Epithelial cell of proximal tubule (primary cell): ENCODE data around the gene TM4SF5. TPM values are rescaled to one million over a fixed set of nuclear protein-coding genes. Genes with fewer than 3 reads are reported as not detected.
A peak's percentile ranks its signal among the peaks of the same experiment; 100 is the strongest.

Source experiments
- DNase-seq: peaks from one replicate; pipeline ENCODE4 v3.0.0-alpha.2; 2011; ENCODE audit warnings: low read depth
- H3K4me3 ChIP-seq: 2 replicates; pipeline ENCODE4 v1.5.1; 2011; ENCODE audit warnings: low read depth, mild to moderate bottlenecking, low read length
- CTCF ChIP-seq: conservative IDR thresholded peaks from 2 replicates; pipeline ENCODE4 v1.5.1; 2012; ENCODE audit warnings: low read depth, mild to moderate bottlenecking, low read length
- total RNA-seq: library from RNA; depleted of rRNA; stranded (reverse); fragments of >200 nt; gene quantifications from 2 replicates; pipeline ENCODE4 v1.2.3, GENCODE V29; 2015

TM4SF5 gene
- total RNA-seq, 1 donor from 2014 or later: not detected

DNA sequence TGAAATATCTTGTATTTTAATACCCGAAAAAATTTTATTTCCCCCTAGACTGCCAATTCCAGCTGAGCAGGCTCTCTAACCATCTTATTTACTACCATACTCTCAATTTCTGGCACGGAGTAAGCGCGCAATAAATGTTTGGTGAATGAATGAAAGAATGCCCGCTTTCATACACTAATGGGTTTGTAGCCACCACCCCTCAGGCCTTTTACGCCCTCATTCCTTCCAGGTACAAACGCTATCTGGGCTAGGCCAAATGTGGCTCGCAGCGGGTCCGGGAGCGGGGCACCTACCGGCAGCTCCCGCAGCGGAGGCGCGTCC is 34.7 kb downstream of the TM4SF5 start:
- no peak for TF ChIP-seq CTCF
- DNase-seq: no peak
- H3K4me3 ChIP-seq: peak overlapping the region; percentile 85

GRCh38 chr17:4806777-4807604 is 35.3 kb downstream of the TM4SF5 start, which contains the start of gene PLD2:
PLD2 (plus strand) TSS chr17:4807152; CDS start chr17:4807773, 621 bp downstream.
- TF ChIP-seq CTCF: no peak

DNA sequence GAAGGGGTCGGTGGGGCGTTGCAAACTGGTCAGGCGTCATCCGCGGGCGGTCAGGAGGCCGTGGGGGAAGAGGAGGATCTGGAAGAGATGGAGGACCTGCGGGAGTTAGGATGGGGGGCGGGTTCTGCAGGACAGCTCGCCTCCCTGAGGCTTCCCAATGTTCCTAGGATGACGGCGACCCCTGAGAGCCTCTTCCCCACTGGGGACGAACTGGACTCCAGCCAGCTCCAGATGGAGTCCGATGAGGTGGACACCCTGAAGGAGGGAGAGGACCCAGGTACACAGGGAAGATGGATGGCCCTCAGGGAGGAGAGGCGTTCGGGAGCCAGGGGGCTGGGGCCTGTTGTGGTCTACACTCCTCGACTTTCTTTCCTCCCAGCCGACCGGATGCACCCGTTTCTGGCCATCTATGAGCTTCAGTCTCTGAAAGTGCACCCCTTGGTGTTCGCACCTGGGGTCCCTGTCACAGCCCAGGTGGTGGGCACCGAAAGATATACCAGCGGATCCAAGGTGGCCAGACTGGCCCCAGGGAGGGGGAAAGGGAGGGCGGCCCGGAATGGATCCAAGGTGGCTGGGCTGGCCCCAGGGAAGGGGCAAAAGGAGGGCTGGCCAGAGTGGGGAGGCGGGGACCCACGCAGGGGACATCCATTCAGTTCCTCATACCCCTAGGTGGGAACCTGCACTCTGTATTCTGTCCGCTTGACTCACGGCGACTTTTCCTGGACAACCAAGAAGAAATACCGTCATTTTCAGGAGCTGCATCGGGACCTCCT is 36.1 kb downstream of the TM4SF5 start:
- no peak for TF ChIP-seq CTCF
- no peak for DNase-seq
- H3K4me3 ChIP-seq: peak overlapping the region; percentile 85

More at GRCh38 chr17:4806777-4807604, 35.3 kb downstream of the TM4SF5 start, which contains the start of gene PLD2:
- DNase-seq: no peak
- H3K4me3 ChIP-seq: peak within 1 kb of the TSS; percentile 85

DNA sequence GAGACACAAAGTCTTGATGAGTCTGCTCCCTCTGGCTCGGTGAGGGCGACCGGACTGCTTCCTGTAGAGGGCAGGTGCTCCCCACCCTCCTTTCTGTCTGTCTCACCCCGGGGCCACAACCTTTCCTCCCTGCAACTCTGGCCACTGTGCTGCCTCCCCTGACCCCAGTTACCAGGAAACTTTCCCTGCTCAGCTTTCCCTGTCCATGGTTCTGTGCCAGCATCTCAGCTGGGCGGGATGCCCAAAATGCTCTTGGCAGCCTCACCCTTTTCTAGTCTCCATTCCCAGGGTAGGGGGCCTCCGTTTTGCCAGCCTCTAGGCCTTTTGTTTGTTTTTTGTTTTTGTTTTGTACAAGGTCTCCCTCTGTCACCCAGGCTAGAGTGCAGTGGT is 36.7 kb downstream of the TM4SF5 start:
- H3K4me3 ChIP-seq: no peak overlapping the region
- no peak for DNase-seq
- no peak for TF ChIP-seq CTCF

DNA sequence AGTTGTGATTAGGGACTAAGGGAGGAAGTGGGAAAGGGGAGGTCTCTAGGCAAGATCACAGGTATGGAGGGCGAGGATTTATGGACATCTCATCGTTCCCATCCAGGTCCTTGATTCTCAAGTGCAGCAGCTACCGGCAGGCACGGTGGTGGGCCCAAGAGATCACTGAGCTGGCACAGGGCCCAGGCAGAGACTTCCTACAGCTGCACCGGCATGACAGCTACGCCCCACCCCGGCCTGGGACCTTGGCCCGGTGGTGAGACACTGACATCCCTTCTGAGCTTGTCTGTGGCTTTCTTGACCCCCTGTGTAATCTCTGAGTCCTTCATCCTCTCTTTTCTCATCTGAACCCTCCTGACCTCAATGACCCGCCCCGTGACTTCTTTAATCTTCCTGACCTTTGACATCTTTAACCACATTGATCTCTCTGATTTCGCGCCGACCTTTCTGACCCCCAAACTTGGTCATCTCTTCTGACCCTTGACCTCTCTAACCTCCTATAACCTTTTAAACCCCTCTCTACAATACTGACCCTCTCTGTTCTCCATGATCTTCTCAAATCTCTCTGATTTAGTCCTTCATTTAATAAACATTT is 39.1 kb downstream of the TM4SF5 start:
- no peak for DNase-seq
- no peak overlapping the region for H3K4me3 ChIP-seq
- TF ChIP-seq CTCF: no peak

- no peak for TF ChIP-seq CTCF
- no peak overlapping the region for H3K4me3 ChIP-seq
- DNase-seq: no peak
These were observed 39.8 kb downstream of the TM4SF5 start for GRCh38 chr17:4811471-4811870.
